Measurements from ENCODE around the gene ADK.
"Not testable (repeated sequence)": the region's sequence is repeated elsewhere in the genome, so short reads cannot be mapped to it uniquely, and the experiment has no call there.

ADK gene

GRCh38 chr10:74187237-74187636, 36.2 kb downstream of the ADK start:
- Histone ChIP-seq H3K27me3 (ENCODE audit: control insufficient read depth, insufficient read depth, low read length) (no peaks in the 10 kb centered on the region), H3K9ac (no peak overlapping the region), H3K4me3 (ENCODE audit: low read depth, low read length) (no peak overlapping the region), H3K27ac (no peak overlapping the region), H2AFZ (no peak overlapping the region), H3K4me2 (ENCODE audit: low read length) (no peak overlapping the region), H3K79me2 (peaks cover 9% of the 10 kb centered on the region), H3K36me3 (ENCODE audit: control insufficient read depth, insufficient read depth, low read length) (no peaks in the 10 kb centered on the region), H3K4me1 (no peaks in the 10 kb centered on the region), H3K9me3 (ENCODE audit: control insufficient read depth, low read length) (no peaks in the 10 kb centered on the region)
- no peak for TF ChIP-seq CTCF (IDR thresholded peaks at IDR 0.05)

- H3K4me1 ChIP-seq; H3K4me2 ChIP-seq (ENCODE audit: low read length); H3K79me2 ChIP-seq; H3K27me3 ChIP-seq (ENCODE audit: control insufficient read depth, insufficient read depth, low read length); H3K9me3 ChIP-seq (ENCODE audit: control insufficient read depth, low read length); H3K36me3 ChIP-seq (ENCODE audit: control insufficient read depth, insufficient read depth, low read length); H2AFZ ChIP-seq; H3K9ac ChIP-seq; H3K27ac ChIP-seq; H3K4me3 ChIP-seq (ENCODE audit: low read depth, low read length): not testable (repeated sequence)
Observed at GRCh38 chr10:74188617-74189016, 37.6 kb downstream of the ADK start.

- H3K4me3 ChIP-seq (ENCODE audit: low read depth, low read length) = no peak overlapping the region
- H3K79me2 ChIP-seq = peaks cover 7% of the 10 kb centered on the region
- no peak overlapping the region for H2AFZ ChIP-seq
- no peak for TF ChIP-seq CTCF (IDR thresholded peaks at IDR 0.05)
- H3K4me2 ChIP-seq (ENCODE audit: low read length) = peak overlapping the region; percentile 8
- no peaks in the 10 kb centered on the region for H3K36me3 ChIP-seq (ENCODE audit: control insufficient read depth, insufficient read depth, low read length)
- H3K27me3 ChIP-seq (ENCODE audit: control insufficient read depth, insufficient read depth, low read length) = no peaks in the 10 kb centered on the region
- no peaks in the 10 kb centered on the region for H3K9me3 ChIP-seq (ENCODE audit: control insufficient read depth, low read length)
- H3K9ac ChIP-seq = no peak overlapping the region
- H3K4me1 ChIP-seq = no peaks in the 10 kb centered on the region
- H3K27ac ChIP-seq = peak overlapping the region; percentile 5
Observed at GRCh38 chr10:74189999-74190421, 39.0 kb downstream of the ADK start.

- Histone ChIP-seq H3K9ac (no peak overlapping the region), H2AFZ (no peak overlapping the region), H3K27me3 (ENCODE audit: control insufficient read depth, insufficient read depth, low read length) (no peaks in the 10 kb centered on the region), H3K4me1 (no peaks in the 10 kb centered on the region), H3K4me3 (ENCODE audit: low read depth, low read length) (no peak overlapping the region), H3K4me2 (ENCODE audit: low read length) (peak overlapping the region; percentile 8), H3K36me3 (ENCODE audit: control insufficient read depth, insufficient read depth, low read length) (no peaks in the 10 kb centered on the region), H3K27ac (peak overlapping the region; percentile 5), H3K79me2 (peaks cover 7% of the 10 kb centered on the region), H3K9me3 (ENCODE audit: control insufficient read depth, low read length) (no peaks in the 10 kb centered on the region)
- TF ChIP-seq CTCF (IDR thresholded peaks at IDR 0.05) = no peak
Observed at GRCh38 chr10:74190494-74190893, 39.5 kb downstream of the ADK start.

- TF ChIP-seq CTCF (IDR thresholded peaks at IDR 0.05) = no peak
- Histone ChIP-seq H2AFZ (no peak overlapping the region), H3K27ac (no peak overlapping the region), H3K4me1 (no peaks in the 10 kb centered on the region), H3K27me3 (ENCODE audit: control insufficient read depth, insufficient read depth, low read length) (no peaks in the 10 kb centered on the region), H3K4me3 (ENCODE audit: low read depth, low read length) (no peak overlapping the region), H3K36me3 (ENCODE audit: control insufficient read depth, insufficient read depth, low read length) (no peaks in the 10 kb centered on the region), H3K9ac (no peak overlapping the region), H3K9me3 (ENCODE audit: control insufficient read depth, low read length) (no peaks in the 10 kb centered on the region), H3K79me2 (peaks cover 10% of the 10 kb centered on the region), H3K4me2 (ENCODE audit: low read length) (no peak overlapping the region)
Observed at GRCh38 chr10:74194545-74194944, 43.5 kb downstream of the ADK start.

Measured in parathyroid adenoma (tissue), 2 donors.